ENCODE measurements around the gene PSMA5.

DNA sequence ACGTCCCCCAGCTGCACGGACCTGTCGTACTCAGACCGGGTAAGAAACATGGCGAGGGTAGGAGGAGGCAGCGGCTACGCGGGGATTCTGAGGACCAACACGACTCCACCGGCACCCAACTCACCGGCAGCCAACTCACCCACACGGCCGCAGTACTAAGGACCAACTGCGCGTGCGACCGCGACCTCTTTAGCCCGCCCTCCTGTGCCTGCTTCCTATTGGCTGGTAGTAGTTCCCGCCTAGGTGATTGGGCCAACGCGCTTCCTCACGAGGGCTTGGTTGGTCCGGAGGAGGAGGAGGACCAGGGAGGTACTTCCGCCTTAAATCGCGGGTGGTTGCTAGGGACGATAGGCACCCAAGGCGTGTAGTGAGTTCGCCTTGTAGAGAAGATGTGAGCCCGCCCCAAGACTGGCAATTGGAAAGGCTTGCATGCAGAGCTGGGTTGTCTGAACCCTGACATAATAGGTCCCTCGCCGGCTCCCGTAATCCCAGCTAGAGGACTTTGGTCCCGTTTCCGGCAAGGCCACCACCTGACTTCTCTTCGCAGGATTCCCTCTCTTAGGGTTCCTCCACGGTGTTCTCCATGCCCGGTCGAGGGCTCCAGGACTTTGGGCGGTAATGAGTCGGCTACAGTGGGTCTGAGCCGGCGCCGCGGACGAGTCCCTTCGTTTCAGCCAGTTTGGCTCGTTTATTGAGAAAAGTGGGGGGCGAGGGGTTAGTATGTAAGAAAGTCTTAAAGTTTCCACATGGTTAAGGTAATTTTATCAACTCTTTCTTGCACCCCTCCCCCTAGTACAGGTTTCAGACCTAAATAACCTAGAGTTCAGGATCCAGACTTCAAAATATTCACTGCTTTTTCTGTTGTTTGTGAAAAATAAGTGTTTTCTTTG, at the start of gene PSMA5:
- TF ChIP-seq, protein P1, sequence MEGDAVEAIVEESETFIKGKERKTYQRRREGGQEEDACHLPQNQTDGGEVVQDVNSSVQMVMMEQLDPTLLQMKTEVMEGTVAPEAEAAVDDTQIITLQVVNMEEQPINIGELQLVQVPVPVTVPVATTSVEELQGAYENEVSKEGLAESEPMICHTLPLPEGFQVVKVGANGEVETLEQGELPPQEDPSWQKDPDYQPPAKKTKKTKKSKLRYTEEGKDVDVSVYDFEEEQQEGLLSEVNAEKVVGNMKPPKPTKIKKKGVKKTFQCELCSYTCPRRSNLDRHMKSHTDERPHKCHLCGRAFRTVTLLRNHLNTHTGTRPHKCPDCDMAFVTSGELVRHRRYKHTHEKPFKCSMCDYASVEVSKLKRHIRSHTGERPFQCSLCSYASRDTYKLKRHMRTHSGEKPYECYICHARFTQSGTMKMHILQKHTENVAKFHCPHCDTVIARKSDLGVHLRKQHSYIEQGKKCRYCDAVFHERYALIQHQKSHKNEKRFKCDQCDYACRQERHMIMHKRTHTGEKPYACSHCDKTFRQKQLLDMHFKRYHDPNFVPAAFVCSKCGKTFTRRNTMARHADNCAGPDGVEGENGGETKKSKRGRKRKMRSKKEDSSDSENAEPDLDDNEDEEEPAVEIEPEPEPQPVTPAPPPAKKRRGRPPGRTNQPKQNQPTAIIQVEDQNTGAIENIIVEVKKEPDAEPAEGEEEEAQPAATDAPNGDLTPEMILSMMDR (IDR thresholded peaks at IDR 0.05) = peak in 1 of 6 experiments; percentile 7
- TF ChIP-seq POLR2A (IDR thresholded peaks at IDR 0.05) (peak; percentile 25 to 91 (median 76)), POLR2AphosphoS5 (IDR thresholded peaks at IDR 0.05) (peak; percentile 89), EP300 (IDR thresholded peaks at IDR 0.05) (peak in 1 of 4 donors; percentile 28)

All from upper lobe of left lung (tissue), 4 donors.